ENCODE measurements around the gene B9D2.
"Not testable (repeated sequence)": the region's sequence is repeated elsewhere in the genome, so short reads cannot be mapped to it uniquely, and the experiment has no call there.

Gene B9D2

GRCh38 chr19:41386442-41386841 lies 22.5 kb upstream of the B9D2 start:
- DNase-seq = no peak

- DNase-seq = no peak
Measured at GRCh38 chr19:41384351-41384750, 20.4 kb upstream of the B9D2 start.

GRCh38 chr19:41381536-41381935 lies 17.6 kb upstream of the B9D2 start:
- not testable (repeated sequence) for DNase-seq

- peak; percentile 61 for DNase-seq
Measured at GRCh38 chr19:41377977-41378709, 14.2 kb upstream of the B9D2 start.

GRCh38 chr19:41376998-41377365 lies 13.0 kb upstream of the B9D2 start:
- DNase-seq = peak; percentile 60

GRCh38 chr19:41376241-41376997 lies 12.5 kb upstream of the B9D2 start, which contains the start of gene TMEM91:
TMEM91 (plus strand) TSS chr19:41376533; CDS start chr19:41378310, 1,777 bp downstream.
- DNase-seq = peak; percentile 62

- no peak for DNase-seq
Measured at GRCh38 chr19:41373993-41374392, 10.0 kb upstream of the B9D2 start.

GRCh38 chr19:41372501-41372900 lies 8.6 kb upstream of the B9D2 start:
- no peak for DNase-seq

- DNase-seq = no peak
Measured at GRCh38 chr19:41371541-41371940, 7.6 kb upstream of the B9D2 start.

- not testable (repeated sequence) for DNase-seq
Measured at GRCh38 chr19:41371119-41371518, 7.2 kb upstream of the B9D2 start.

- DNase-seq = no peak
Measured at GRCh38 chr19:41369769-41370168, 5.8 kb upstream of the B9D2 start.

- DNase-seq = no peak
Measured at GRCh38 chr19:41367848-41368301, 3.9 kb upstream of the B9D2 start.

- DNase-seq = no peak
Measured at GRCh38 chr19:41366089-41366488, 2.1 kb upstream of the B9D2 start.

- no peak for DNase-seq
Measured at GRCh38 chr19:41364524-41365391, 809 bp upstream of the B9D2 start.

- DNase-seq = no peak
Measured at GRCh38 chr19:41363371-41363752, 587 bp downstream of the B9D2 start.

GRCh38 chr19:41362143-41362847 lies 1.7 kb downstream of the B9D2 start:
- DNase-seq = no peak

GRCh38 chr19:41359741-41360140 lies 4.2 kb downstream of the B9D2 start:
- DNase-seq = no peak

GRCh38 chr19:41357746-41358145 lies 6.2 kb downstream of the B9D2 start:
- no peak for DNase-seq

- peak; percentile 76 for DNase-seq
Measured at GRCh38 chr19:41356984-41357739, 6.8 kb downstream of the B9D2 start.

- peak; percentile 69 for DNase-seq
Measured at GRCh38 chr19:41355802-41356201, 8.1 kb downstream of the B9D2 start.

GRCh38 chr19:41355035-41355434 lies 8.9 kb downstream of the B9D2 start:
- DNase-seq = no peak

Data from activated CD8-positive, alpha-beta memory T cell treated with anti-CD3 and anti-CD28 coated beads for 24 hours (primary cell).